Hepatocyte (in vitro differentiated cells): ENCODE results near the gene DEUP1. TPM values are rescaled to one million over a fixed set of nuclear protein-coding genes. Genes with fewer than 3 reads are reported as not detected.

Source experiments
- DNase-seq: peaks from one replicate; pipeline ENCODE4 v3.0.0-alpha.2; 2016; ENCODE audit warnings: low spot score
- H2AFZ ChIP-seq: fragments of 200-600 bp; sonication (generic); 2 replicates; pipeline ENCODE4 v1.6.0; 2016; ENCODE audit warnings: antibody characterized with exemption, mild to moderate bottlenecking
- H3K27ac ChIP-seq: fragments of 200-600 bp; sonication (generic); 2 replicates; pipeline ENCODE4 v1.5.1; 2016; ENCODE audit warnings: mild to moderate bottlenecking
- H3K27me3 ChIP-seq: fragments of 200-600 bp; sonication (generic); 2 replicates; pipeline ENCODE4 v1.6.1; 2016
- H3K36me3 ChIP-seq: fragments of 200-600 bp; sonication (generic); replicated peaks from 2 replicates; pipeline ENCODE4 v1.5.1; 2016; ENCODE audit warnings: low read depth; ENCODE audit not compliant: insufficient read depth
- H3K4me1 ChIP-seq: fragments of 200-600 bp; sonication (generic); 2 replicates; pipeline ENCODE4 v1.5.1; 2016; ENCODE audit warnings: mild to moderate bottlenecking, moderate library complexity; ENCODE audit not compliant: insufficient read depth
- H3K4me2 ChIP-seq: fragments of 200-600 bp; sonication (generic); 2 replicates; pipeline ENCODE4 v1.6.0; 2016
- H3K4me3 ChIP-seq: fragments of 200-600 bp; sonication (generic); 2 replicates; pipeline ENCODE4 v1.5.1; 2016; ENCODE audit warnings: mild to moderate bottlenecking
- H3K79me2 ChIP-seq: fragments of 200-600 bp; sonication (generic); 2 replicates; pipeline ENCODE4 v1.6.0; 2017; ENCODE audit warnings: mild to moderate bottlenecking
- H3K9me2 ChIP-seq: fragments of 200-600 bp; sonication (generic); replicated peaks from 2 replicates; pipeline ENCODE4 v1.6.0; 2017; ENCODE audit warnings: mild to moderate bottlenecking; ENCODE audit not compliant: insufficient read depth
- H3K9me3 ChIP-seq: fragments of 200-600 bp; sonication (generic); 2 replicates; pipeline ENCODE4 v1.5.1; 2016; ENCODE audit warnings: low read depth, mild to moderate bottlenecking
- H4K20me1 ChIP-seq: fragments of 200-600 bp; sonication (generic); 2 replicates; pipeline ENCODE4 v1.6.0; 2016; ENCODE audit warnings: mild to moderate bottlenecking; ENCODE audit not compliant: insufficient read depth, poor library complexity, severe bottlenecking
- CTCF ChIP-seq: fragments of 200-600 bp; sonication (generic); IDR thresholded peaks from 2 replicates; pipeline ENCODE4 v1.5.1; 2016; ENCODE audit warnings: antibody characterized with exemption, mild to moderate bottlenecking; ENCODE audit not compliant: poor library complexity
- EZH2 ChIP-seq: fragments of 200-600 bp; sonication (generic); IDR thresholded peaks from 2 replicates; pipeline ENCODE4 v1.6.1; 2016; ENCODE audit warnings: antibody characterized with exemption, mild to moderate bottlenecking, borderline replicate concordance
- EZH2phosphoT487 ChIP-seq: fragments of 200-600 bp; sonication (generic); IDR thresholded peaks from one replicate; pipeline ENCODE4 v1.6.1; 2018; ENCODE audit warnings: antibody characterized with exemption, mild to moderate bottlenecking, low read depth, moderate library complexity; ENCODE audit not compliant: unreplicated experiment, severe bottlenecking
- WGBS: methylation state at CpG from one replicate; pipeline ENCODE4 v1.1.6; 2016; ENCODE audit warnings: low lambda C conversion rate; ENCODE audit errors: missing lambda C conversion rate; 5-methylcytosine and 5-hydroxymethylcytosine counted together
- polyA plus RNA-seq: library from polyadenylated mRNA; unstranded; fragments of >200 nt; fragmentation: Nextera tagmentation; extraction: Ambion mirVana; gene quantifications from 2 replicates; pipeline ENCODE4 v1.2.1, GENCODE V29; 2016
- total RNA-seq: library from RNA; depleted of rRNA; stranded (reverse); fragments of >200 nt; gene quantifications from 2 replicates; pipeline ENCODE4 v1.2.3, GENCODE V29; 2014

The DEUP1 gene
- total and polyA plus RNA-seq, 2 experiments from 2014 or later: 0.28 to 0.47 TPM

- Histone ChIP-seq H4K20me1 (no peaks in the 10 kb centered on the region), H3K27me3 (no peaks in the 10 kb centered on the region), H3K27ac (no peak overlapping the region), H3K9me3 (peaks cover 3% of the 10 kb centered on the region), H3K4me1 (no peaks in the 10 kb centered on the region), H3K79me2 (no peaks in the 10 kb centered on the region), H3K36me3 (no peaks in the 10 kb centered on the region), H3K4me3 (no peak overlapping the region), H2AFZ (no peak overlapping the region), H3K9me2 (no peaks in the 10 kb centered on the region), H3K4me2 (no peak overlapping the region)
- DNase-seq: no peak
- TF ChIP-seq EZH2phosphoT487 (no peak), CTCF (no peak), EZH2 (no peak)
- 74% methylated on average over 2 of the region's 2 CpGs for WGBS
Measured at GRCh38 chr11:93319224-93319839, 11.2 kb upstream of the DEUP1 start.

- Histone ChIP-seq H3K79me2 (no peaks in the 10 kb centered on the region), H3K27me3 (no peaks in the 10 kb centered on the region), H3K9me2 (no peaks in the 10 kb centered on the region), H4K20me1 (no peaks in the 10 kb centered on the region), H3K4me1 (no peaks in the 10 kb centered on the region), H2AFZ (no peak overlapping the region), H3K27ac (no peak overlapping the region), H3K4me2 (no peak overlapping the region), H3K36me3 (no peaks in the 10 kb centered on the region), H3K4me3 (no peak overlapping the region), H3K9me3 (no peaks in the 10 kb centered on the region)
- no peak for DNase-seq
- no peak for TF ChIP-seq EZH2phosphoT487
- TF ChIP-seq EZH2: no peak
- no peak for TF ChIP-seq CTCF
Measured at GRCh38 chr11:93320230-93320629, 10.3 kb upstream of the DEUP1 start.

GRCh38 chr11:93322207-93322606 is 8.3 kb upstream of the DEUP1 start:
- no peaks in the 10 kb centered on the region for H3K9me3 ChIP-seq
- no peak overlapping the region for H3K27ac ChIP-seq
- no peak overlapping the region for H2AFZ ChIP-seq
- no peak overlapping the region for H3K4me3 ChIP-seq
- H3K36me3 ChIP-seq: no peaks in the 10 kb centered on the region
- H3K79me2 ChIP-seq: no peaks in the 10 kb centered on the region
- 91% methylated on average over 2 of the region's 2 CpGs for WGBS
- H3K4me1 ChIP-seq: no peaks in the 10 kb centered on the region
- no peak for DNase-seq
- TF ChIP-seq EZH2 (no peak), EZH2phosphoT487 (no peak), CTCF (no peak)
- no peak overlapping the region for H3K4me2 ChIP-seq
- no peaks in the 10 kb centered on the region for H3K27me3 ChIP-seq
- H3K9me2 ChIP-seq: no peaks in the 10 kb centered on the region
- H4K20me1 ChIP-seq: no peaks in the 10 kb centered on the region

- no peak overlapping the region for H2AFZ ChIP-seq
- TF ChIP-seq CTCF (no peak), EZH2 (no peak), EZH2phosphoT487 (no peak)
- H3K4me1 ChIP-seq: no peaks in the 10 kb centered on the region
- H3K27ac ChIP-seq: no peak overlapping the region
- H3K79me2 ChIP-seq: no peaks in the 10 kb centered on the region
- 86% methylated on average over 1 of the region's 1 CpG for WGBS
- no peak overlapping the region for H3K4me2 ChIP-seq
- H3K9me3 ChIP-seq: no peaks in the 10 kb centered on the region
- H3K36me3 ChIP-seq: no peaks in the 10 kb centered on the region
- H3K4me3 ChIP-seq: no peak overlapping the region
- DNase-seq: no peak
- H4K20me1 ChIP-seq: no peaks in the 10 kb centered on the region
- no peaks in the 10 kb centered on the region for H3K9me2 ChIP-seq
- H3K27me3 ChIP-seq: no peaks in the 10 kb centered on the region
Measured at GRCh38 chr11:93323747-93324146, 6.8 kb upstream of the DEUP1 start.
